AG04450 (cell line): ENCODE data around the gene SYK. TPM values are rescaled to one million over a fixed set of nuclear protein-coding genes. Genes with fewer than 3 reads are reported as not detected.

Source experiments
- CTCF ChIA-PET: fragments of 300-600, 350-600 bp; formaldehyde crosslinking; extraction: SDS; loops from one replicate; lab custom pipeline; 2022; ENCODE audit warnings: antibody characterized with exemption, inconsistent platforms; lab: Charles Lee
- POLR2A ChIA-PET: fragments of 350-600 bp; formaldehyde crosslinking; extraction: SDS; loops from one replicate; lab custom pipeline; 2021; ENCODE audit warnings: antibody characterized with exemption, inconsistent platforms; lab: Yijun Ruan, JAX
- DNase-seq: peaks from one replicate; pipeline ENCODE4 v3.0.0-alpha.2; 2011; ENCODE audit warnings: low read depth, low spot score
- H3K27ac ChIP-seq: one replicate; pipeline ENCODE4 v1.5.1; 2012; ENCODE audit warnings: low read depth, low read length, control low read depth
- H3K27me3 ChIP-seq: one replicate; pipeline ENCODE4 v1.6.0; 2012; ENCODE audit warnings: low read length; ENCODE audit not compliant: control insufficient read depth, insufficient read depth
- H3K4me3 ChIP-seq: 2 replicates; pipeline ENCODE4 v1.5.1; 2011; ENCODE audit warnings: mild to moderate bottlenecking, low read depth, low read length, control low read depth
- H3K9me3 ChIP-seq: 2 replicates; pipeline ENCODE4 v1.5.1; 2012; ENCODE audit warnings: low read length; ENCODE audit not compliant: control insufficient read depth, insufficient read depth
- polyA plus RNA-seq: library from polyadenylated mRNA; depleted of rRNA; stranded (reverse); fragments of >200 nt; gene quantifications from 2 replicates; pipeline ENCODE4 v1.2.3, GENCODE V29; 2011
- TF ChIP-seq, protein P1 (sequence below): IDR thresholded peaks from 2 replicates; pipeline ENCODE4 v1.5.1; 2011; ENCODE audit warnings: low read depth, low read length, control low read depth, inconsistent platforms

The SYK gene
- polyA plus RNA-seq, 1 experiment, result not detected

DNA sequence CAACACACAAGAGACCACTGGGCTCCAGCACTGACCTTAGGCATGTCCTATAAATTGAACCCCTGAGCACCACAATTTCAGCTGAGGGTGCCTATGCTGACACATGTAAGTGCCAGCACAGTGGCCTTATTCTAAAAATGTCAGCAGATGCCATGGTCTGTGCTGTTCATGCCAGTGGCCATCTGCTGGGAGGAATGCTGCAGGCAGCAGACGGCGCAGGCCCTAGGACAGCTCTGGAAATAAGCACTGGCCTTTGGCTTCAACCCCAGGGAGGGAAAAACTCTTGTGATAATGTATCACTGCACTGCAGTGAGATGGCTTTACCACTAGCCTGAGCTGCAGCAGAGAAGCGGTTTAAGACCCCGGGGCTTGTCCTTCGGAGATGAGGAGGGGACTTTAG lies 98.5 kb downstream of the SYK start:
- Histone ChIP-seq H3K27me3 (peaks cover 3% of the 10 kb centered on the region), H3K4me3 (no peak overlapping the region), H3K27ac (no peak overlapping the region), H3K9me3 (peaks cover 15% of the 10 kb centered on the region)
- no peak for DNase-seq
- TF ChIP-seq, protein P1, sequence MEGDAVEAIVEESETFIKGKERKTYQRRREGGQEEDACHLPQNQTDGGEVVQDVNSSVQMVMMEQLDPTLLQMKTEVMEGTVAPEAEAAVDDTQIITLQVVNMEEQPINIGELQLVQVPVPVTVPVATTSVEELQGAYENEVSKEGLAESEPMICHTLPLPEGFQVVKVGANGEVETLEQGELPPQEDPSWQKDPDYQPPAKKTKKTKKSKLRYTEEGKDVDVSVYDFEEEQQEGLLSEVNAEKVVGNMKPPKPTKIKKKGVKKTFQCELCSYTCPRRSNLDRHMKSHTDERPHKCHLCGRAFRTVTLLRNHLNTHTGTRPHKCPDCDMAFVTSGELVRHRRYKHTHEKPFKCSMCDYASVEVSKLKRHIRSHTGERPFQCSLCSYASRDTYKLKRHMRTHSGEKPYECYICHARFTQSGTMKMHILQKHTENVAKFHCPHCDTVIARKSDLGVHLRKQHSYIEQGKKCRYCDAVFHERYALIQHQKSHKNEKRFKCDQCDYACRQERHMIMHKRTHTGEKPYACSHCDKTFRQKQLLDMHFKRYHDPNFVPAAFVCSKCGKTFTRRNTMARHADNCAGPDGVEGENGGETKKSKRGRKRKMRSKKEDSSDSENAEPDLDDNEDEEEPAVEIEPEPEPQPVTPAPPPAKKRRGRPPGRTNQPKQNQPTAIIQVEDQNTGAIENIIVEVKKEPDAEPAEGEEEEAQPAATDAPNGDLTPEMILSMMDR, result peak; percentile 47
- ChIA-PET CTCF (interaction anchor here (1.1 kb wide), 1 partner anchor 12 kb away, joined by 3 read pairs; no protein-coding TSS in a partner anchor), POLR2A (no interaction called here)

DNA sequence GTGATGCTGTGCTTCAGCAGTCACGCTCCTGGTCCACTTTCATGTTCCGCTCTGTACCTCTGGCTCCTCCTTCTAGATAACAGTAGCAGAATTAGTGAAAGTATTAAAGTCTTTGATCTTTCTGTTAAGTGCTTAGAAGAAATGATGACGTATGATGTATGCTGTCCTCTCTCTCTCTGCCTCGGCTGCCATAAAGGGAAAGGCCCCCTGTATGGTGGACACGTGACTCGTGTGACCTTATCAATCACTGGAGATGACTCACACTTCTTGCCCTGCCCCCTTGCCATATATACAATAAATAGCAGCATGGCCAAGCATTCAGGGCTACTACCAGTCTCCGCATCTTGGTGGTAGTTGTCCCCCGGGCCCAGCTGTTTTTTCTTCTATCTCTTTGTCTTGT lies 100.3 kb downstream of the SYK start:
- ChIA-PET CTCF (no interaction called here), POLR2A (no interaction called here)
- TF ChIP-seq, protein P1, result no peak
- no peak for DNase-seq
- Histone ChIP-seq H3K4me3 (no peak overlapping the region), H3K27ac (no peak overlapping the region), H3K9me3 (peaks cover 15% of the 10 kb centered on the region), H3K27me3 (peaks cover 10% of the 10 kb centered on the region)

DNA sequence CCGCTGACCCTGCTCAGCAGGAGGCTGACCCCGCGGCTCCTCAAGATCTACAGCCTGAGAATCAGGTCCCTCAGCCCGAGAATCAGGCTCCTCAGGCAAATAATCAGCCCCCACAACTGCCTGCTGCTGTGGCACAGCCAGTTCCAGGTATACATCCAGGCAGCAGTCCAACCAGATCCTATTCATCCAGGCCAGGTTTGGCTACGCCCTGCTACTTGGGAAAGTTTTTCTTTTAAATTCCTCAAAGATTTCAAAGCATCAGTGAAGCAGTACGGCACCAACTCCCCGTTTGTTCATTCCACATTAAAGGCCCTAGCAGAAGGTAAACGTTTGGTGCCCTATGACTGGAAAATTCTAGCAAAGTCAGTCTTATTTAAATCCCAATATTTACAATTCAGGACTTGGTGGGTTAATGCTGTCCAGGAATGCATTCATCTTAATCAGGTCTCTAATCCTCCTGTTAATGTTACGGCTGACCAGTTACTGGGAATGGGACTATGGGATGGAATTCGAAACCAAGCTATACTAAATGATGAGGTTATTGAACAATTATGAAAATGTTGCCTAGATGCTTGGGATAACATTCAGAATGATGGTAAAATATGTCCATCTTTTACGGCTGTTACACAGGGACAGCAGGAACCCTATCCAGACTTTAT lies 102.3 kb downstream of the SYK start:
- H3K4me3 ChIP-seq, result no peak overlapping the region
- CTCF ChIA-PET, result no interaction called here
- TF ChIP-seq, protein P1, result no peak

GRCh38 chr9:90904706-90905478 lies 103.3 kb downstream of the SYK start:
- CTCF ChIA-PET, result no interaction called here
- H3K27ac ChIP-seq, result no peak overlapping the region

More for the DNA sequence above, 102.3 kb downstream of the SYK start:
- no peak overlapping the region for H3K27ac ChIP-seq
- H3K27me3 ChIP-seq, result peaks cover 10% of the 10 kb centered on the region
- peaks cover 15% of the 10 kb centered on the region for H3K9me3 ChIP-seq
- POLR2A ChIA-PET, result no interaction called here
- no peak for DNase-seq

More at GRCh38 chr9:90904706-90905478, 103.3 kb downstream of the SYK start:
- TF ChIP-seq, protein P1, result no peak
- peaks cover 10% of the 10 kb centered on the region for H3K27me3 ChIP-seq
- POLR2A ChIA-PET, result no interaction called here
- H3K4me3 ChIP-seq, result no peak overlapping the region
- no peak for DNase-seq
- H3K9me3 ChIP-seq, result peaks cover 15% of the 10 kb centered on the region
